RWPE2 (cell line): Measurements from ENCODE around the gene SEMA3A.
A peak's percentile ranks its signal among the peaks of the same experiment; 100 is the strongest.
"Not testable (repeated sequence)": the region's sequence is repeated elsewhere in the genome, so short reads cannot be mapped to it uniquely, and the experiment has no call there.

Source experiments
- ATAC-seq: fragments of 200-7000 bp; cut with Tn5 transposase; 3 replicates; pipeline ENCODE4 v1.9.1; 2021; ENCODE audit warnings: low read depth
- DNase-seq: peaks from one replicate; pipeline ENCODE4 v3.0.0-alpha.2; 2020; ENCODE audit warnings: low spot score
- H3K27ac ChIP-seq: fragments of 450-650 bp; 2 replicates; pipeline ENCODE4 v1.5.1; 2017; ENCODE audit warnings: mild to moderate bottlenecking; ENCODE audit not compliant: poor library complexity, severe bottlenecking
- H3K27me3 ChIP-seq: fragments of 250-450 bp; sonication (Bioruptor Pico); 2 replicates; pipeline ENCODE4 v1.5.1; 2021; ENCODE audit warnings: mild to moderate bottlenecking, moderate library complexity; ENCODE audit not compliant: insufficient read depth, poor library complexity, severe bottlenecking
- H3K36me3 ChIP-seq: fragments of 250-450 bp; sonication (Bioruptor Pico); 2 replicates; pipeline ENCODE4 v1.5.1; 2020; ENCODE audit warnings: low read depth, mild to moderate bottlenecking, moderate library complexity
- H3K4me1 ChIP-seq: fragments of 250-450 bp; sonication (Bioruptor Pico); 2 replicates; pipeline ENCODE4 v1.5.1; 2021; ENCODE audit warnings: mild to moderate bottlenecking, moderate library complexity; ENCODE audit not compliant: insufficient read depth, poor library complexity, severe bottlenecking
- H3K4me3 ChIP-seq: fragments of 250-450 bp; sonication (Bioruptor Pico); 2 replicates; pipeline ENCODE4 v1.5.1; 2021; ENCODE audit warnings: mild to moderate bottlenecking, moderate library complexity; ENCODE audit not compliant: severe bottlenecking
- H3K9me3 ChIP-seq: fragments of 250-450 bp; sonication (Bioruptor Pico); 2 replicates; pipeline ENCODE4 v1.5.1; 2021; ENCODE audit warnings: mild to moderate bottlenecking, moderate library complexity; ENCODE audit not compliant: severe bottlenecking
- CTCF ChIP-seq: fragments of 450-650 bp; IDR thresholded peaks from one replicate; pipeline ENCODE4 v1.5.1; 2017; ENCODE audit warnings: mild to moderate bottlenecking, moderate library complexity; ENCODE audit not compliant: poor library complexity, severe bottlenecking

SEMA3A gene

GRCh38 chr7:84194484-84195271, at the start of gene SEMA3A:
TSS of gene SEMA3A (minus strand) at chr7:84194789. CDS start at chr7:84194586, 203 bp downstream.
- H3K27ac ChIP-seq, result peak within 1 kb of the TSS; percentile 48
- peaks cover 26% of the 10 kb centered on the region for H3K4me1 ChIP-seq
- H3K9me3 ChIP-seq, result no peaks in the 10 kb centered on the region
- H3K27me3 ChIP-seq, result no peaks in the 10 kb centered on the region
- no peak for TF ChIP-seq CTCF
- no peaks in the 10 kb centered on the region for H3K36me3 ChIP-seq
- DNase-seq (peak; percentile 61), ATAC-seq (peak; percentile 85)
- peak within 1 kb of the TSS; percentile 36 for H3K4me3 ChIP-seq

- H3K36me3 ChIP-seq, H3K4me3 ChIP-seq, H3K27ac ChIP-seq, H3K9me3 ChIP-seq, H3K4me1 ChIP-seq, H3K27me3 ChIP-seq, ATAC-seq, DNase-seq: not testable (repeated sequence)
Observed at GRCh38 chr7:84243037-84243436, 48.4 kb upstream of the SEMA3A start.

- no peak for ATAC-seq
Observed at GRCh38 chr7:84238596-84238995, 44.0 kb upstream of the SEMA3A start.

GRCh38 chr7:84237533-84238173, 43.1 kb upstream of the SEMA3A start:
- Histone ChIP-seq H3K4me3 (no peak overlapping the region), H3K27me3 (no peaks in the 10 kb centered on the region), H3K4me1 (peaks cover 25% of the 10 kb centered on the region), H3K36me3 (no peaks in the 10 kb centered on the region), H3K9me3 (no peaks in the 10 kb centered on the region), H3K27ac (peak overlapping the region; percentile 88)
- DNase-seq, result no peak
- no peak for TF ChIP-seq CTCF
- ATAC-seq, result peak; percentile 97

More at GRCh38 chr7:84238596-84238995, 44.0 kb upstream of the SEMA3A start:
- no peaks in the 10 kb centered on the region for H3K36me3 ChIP-seq
- H3K9me3 ChIP-seq, result no peaks in the 10 kb centered on the region
- TF ChIP-seq CTCF, result no peak
- no peaks in the 10 kb centered on the region for H3K27me3 ChIP-seq
- no peak for DNase-seq
- no peak overlapping the region for H3K4me3 ChIP-seq
- H3K27ac ChIP-seq, result peak overlapping the region; percentile 88
- H3K4me1 ChIP-seq, result peaks cover 25% of the 10 kb centered on the region

GRCh38 chr7:84236398-84236797, 41.8 kb upstream of the SEMA3A start:
- H3K27ac ChIP-seq, result peak overlapping the region; percentile 88
- DNase-seq (no peak), ATAC-seq (peak; percentile 56)
- no peak for TF ChIP-seq CTCF
- no peak overlapping the region for H3K4me3 ChIP-seq
- no peaks in the 10 kb centered on the region for H3K36me3 ChIP-seq
- H3K9me3 ChIP-seq, result no peaks in the 10 kb centered on the region
- H3K27me3 ChIP-seq, result no peaks in the 10 kb centered on the region
- peaks cover 25% of the 10 kb centered on the region for H3K4me1 ChIP-seq
